GM08714 (cell line): ENCODE measurements around the gene NKX2-1.
"Not testable (repeated sequence)": the region's sequence is repeated elsewhere in the genome, so short reads cannot be mapped to it uniquely, and the experiment has no call there.

ENCODE experiments used
- H3K4me3 ChIP-seq: fragments of 200-500 bp; sonication (Bioruptor generic); 2 replicates; pipeline ENCODE4 v1.5.1; 2014; ENCODE audit warnings: mild to moderate bottlenecking, low read length, inconsistent platforms
- ZNF274 ChIP-seq: IDR thresholded peaks from 2 replicates; pipeline ENCODE4 v1.6.1; 2012; ENCODE audit warnings: mild to moderate bottlenecking, low read depth, low read length

Gene NKX2-1

DNA sequence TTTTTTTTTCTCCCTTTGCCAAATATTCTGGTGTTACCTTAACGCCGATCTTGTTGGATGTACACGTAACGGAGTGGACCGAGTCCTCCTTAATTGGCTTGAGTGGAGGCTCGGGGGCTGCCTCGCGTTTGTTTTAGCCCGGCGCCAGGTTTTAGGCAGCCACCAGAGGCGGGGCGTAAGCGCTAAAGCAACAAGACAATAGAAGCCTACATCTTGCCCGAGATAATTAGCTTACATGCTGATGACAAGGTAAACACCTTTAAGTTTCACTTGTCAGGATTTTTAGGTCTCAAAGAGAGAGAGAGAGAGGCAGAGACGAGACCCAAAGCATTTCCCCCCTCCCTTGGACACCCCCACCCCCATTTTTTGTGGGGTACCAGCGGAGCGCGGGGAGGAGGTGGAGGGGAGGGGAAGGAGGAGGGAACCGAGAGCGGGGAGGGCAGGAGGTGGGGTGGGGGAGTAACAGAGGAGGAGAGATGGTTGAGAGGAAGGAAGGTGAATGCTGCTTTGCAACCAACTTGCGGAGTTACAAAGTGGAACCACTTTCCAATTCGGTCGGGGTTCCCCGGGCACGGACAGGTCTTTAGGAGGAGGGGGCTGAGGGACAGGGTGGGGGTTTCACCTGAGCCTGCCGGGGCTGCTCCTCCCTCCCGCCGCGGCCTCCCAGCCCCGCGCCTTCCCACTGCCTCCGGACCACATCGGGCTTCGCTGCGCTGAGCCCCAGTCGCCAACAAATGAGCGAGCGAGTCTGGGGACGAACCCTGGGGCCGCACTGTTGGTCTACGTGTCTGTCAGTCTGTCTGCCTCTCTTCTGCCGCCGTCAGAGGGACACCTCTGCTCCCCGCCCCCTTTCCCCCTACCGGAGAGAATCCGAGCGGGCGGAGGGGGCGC is at the start of gene NKX2-1:
Gene NKX2-1, minus strand, starts transcription at position 802 of the 891 bp plus-strand sequence. Its CDS starts 103 bp downstream, at position 699.
- peak within 1 kb of the TSS; percentile 17 for H3K4me3 ChIP-seq
- no peak for TF ChIP-seq ZNF274

DNA sequence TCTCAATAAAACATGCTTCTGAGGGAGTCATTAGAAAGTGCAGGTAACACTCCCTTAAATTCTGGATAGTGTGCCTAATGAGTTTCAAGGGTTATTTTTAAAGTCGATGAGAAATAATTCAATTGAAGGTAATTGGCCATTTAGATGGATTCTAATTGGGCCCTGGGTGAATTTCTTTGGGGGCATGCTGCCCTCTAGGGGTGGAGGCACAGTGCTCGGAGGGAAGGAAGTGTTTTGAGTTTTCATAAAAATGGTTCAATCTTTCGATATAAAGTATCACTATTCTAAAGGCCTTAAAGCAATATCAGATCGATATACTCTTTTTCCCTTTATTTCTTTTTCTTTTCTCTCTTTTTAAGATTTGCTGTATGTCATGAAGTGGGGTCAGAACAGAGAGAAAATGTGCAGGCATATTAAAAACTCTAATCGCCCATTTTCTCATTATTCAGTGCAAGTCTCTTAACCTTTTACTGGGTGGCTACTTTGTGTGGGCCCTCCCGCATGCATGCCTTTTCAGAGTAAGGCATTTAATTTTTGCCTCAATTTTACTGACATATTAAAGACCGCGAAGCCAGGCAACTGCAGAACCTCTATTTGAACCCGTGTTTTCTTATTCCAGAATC is 36.9 kb upstream of the NKX2-1 start:
- no peak overlapping the region for H3K4me3 ChIP-seq
- no peak for TF ChIP-seq ZNF274

- H3K4me3 ChIP-seq: no peak overlapping the region
Observed at GRCh38 chr14:36555998-36556743, 36.1 kb upstream of the NKX2-1 start.

GRCh38 chr14:36553656-36554260 is 33.7 kb upstream of the NKX2-1 start:
- H3K4me3 ChIP-seq: no peak overlapping the region
- TF ChIP-seq ZNF274: no peak

More at GRCh38 chr14:36555998-36556743, 36.1 kb upstream of the NKX2-1 start:
- no peak for TF ChIP-seq ZNF274

- no peak overlapping the region for H3K4me3 ChIP-seq
- no peak for TF ChIP-seq ZNF274
Observed at GRCh38 chr14:36550899-36551298, 30.9 kb upstream of the NKX2-1 start.

DNA sequence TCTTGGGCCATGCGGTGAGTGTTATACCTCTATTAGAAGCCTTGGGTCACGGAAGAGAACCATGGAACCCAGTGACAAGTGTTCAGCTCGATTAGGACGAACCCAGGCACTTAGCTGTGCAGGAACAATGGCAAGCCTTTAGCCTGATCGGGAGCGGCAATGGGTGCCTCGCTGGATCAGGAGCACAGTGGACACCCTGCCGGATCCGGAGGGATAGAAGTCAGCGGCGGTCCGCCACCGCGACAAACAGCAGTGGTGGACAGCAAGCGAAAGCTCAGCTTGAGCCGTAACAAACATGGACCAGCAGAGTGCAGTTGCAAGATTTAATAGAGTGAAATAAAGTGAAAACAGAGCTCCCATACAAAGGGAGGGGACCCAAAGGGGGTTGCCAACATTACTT is 24.2 kb upstream of the NKX2-1 start:
- not testable (repeated sequence) for H3K4me3 ChIP-seq

- H3K4me3 ChIP-seq: no peak overlapping the region
- no peak for TF ChIP-seq ZNF274
Observed at GRCh38 chr14:36538051-36538450, 18.0 kb upstream of the NKX2-1 start.

DNA sequence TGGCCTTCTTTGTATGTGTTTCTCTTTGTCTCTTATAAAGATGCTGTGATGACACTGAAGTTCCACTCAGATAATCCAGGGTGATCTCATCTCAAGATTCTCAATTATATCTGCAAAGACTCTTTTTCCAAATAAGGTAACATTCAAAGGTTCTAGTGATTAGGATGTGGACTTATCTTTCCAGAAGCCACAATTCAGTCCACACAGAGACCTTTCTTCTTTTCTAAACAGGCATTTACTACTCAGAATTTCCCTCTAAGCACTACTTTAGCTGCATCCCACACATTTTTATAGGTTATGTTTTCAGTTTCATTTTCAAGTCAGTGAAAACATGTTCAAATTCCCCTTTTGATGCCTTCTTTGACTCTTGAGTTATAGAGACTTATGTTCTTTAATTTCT is 9.0 kb upstream of the NKX2-1 start:
- no peak overlapping the region for H3K4me3 ChIP-seq
- TF ChIP-seq ZNF274: no peak

GRCh38 chr14:36525746-36526099 is 5.7 kb upstream of the NKX2-1 start:
- no peak for TF ChIP-seq ZNF274
- no peak overlapping the region for H3K4me3 ChIP-seq

DNA sequence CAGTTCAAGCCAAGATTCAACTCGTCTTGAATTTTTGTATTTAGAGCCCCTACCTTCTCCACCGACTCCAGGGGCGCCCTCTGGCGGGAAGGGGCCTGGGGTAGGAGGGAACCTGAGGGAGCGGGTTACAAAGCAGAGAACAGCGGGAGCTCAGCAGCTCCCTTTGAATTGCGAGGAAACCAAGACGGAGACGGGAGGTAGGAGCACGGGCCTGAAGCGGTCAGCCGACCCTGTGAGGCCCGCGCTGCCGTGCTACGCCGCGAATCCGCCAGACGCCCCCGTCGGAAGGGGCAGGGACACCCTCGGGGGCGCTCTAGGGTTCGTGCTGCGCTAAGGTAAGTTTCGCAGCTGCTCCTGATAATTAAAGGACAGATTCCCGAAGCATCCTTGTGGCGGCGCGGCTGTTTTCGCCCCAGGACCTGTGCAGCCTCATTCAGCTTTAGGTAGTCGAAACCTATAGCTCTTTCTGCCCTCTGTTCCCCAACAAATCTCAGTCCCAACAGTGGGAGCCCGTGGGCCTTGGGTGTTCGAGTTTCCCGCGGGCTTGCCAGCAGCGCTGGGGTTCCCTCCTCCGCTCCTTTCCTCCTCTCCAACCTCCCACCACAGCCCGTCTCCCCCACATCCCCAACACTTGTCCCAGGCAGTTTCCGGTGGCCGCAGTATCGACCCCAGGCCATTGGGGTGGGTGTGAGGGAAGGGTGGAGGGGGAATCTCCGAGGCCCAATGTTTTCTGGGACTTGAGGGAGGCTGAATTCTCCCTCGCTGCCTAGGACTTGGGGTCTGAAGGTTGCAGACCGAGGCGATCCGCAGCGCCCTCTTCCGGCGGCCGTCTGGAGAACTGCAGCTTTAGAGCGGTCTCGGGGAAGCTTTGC is 5.1 kb upstream of the NKX2-1 start:
- no peak for TF ChIP-seq ZNF274
- H3K4me3 ChIP-seq: no peak overlapping the region

DNA sequence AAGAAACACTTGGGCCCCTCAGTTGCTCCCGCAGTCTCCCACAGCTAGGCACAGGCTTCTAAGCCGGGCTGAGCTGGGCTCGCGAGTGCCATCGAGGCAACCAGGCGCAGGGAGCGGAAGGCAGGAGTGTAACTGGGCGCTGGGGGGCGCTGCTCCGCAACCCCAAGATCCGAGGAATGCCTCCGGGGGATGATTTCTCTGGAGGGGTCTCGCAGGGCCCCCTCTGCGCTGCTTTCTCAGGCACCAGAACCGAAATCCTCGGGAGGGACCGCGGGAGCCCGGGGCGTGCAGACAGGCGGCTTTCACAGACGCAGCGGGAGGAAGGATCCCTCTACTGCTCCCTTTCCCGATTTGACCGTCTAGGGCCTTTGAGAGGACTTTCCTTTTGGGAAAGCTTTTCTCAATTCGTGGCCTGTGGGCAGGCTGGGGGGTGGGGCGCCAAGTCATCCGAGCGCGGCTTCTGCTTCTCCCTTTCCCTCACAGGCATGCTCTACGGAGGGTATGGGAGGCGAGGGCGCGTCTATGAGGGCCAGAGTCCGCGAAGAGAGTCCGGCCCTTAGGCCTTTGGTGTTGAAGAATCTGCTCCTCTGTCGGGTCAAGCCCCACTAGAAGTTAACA is 4.3 kb upstream of the NKX2-1 start:
- TF ChIP-seq ZNF274: no peak
- H3K4me3 ChIP-seq: no peak overlapping the region

DNA sequence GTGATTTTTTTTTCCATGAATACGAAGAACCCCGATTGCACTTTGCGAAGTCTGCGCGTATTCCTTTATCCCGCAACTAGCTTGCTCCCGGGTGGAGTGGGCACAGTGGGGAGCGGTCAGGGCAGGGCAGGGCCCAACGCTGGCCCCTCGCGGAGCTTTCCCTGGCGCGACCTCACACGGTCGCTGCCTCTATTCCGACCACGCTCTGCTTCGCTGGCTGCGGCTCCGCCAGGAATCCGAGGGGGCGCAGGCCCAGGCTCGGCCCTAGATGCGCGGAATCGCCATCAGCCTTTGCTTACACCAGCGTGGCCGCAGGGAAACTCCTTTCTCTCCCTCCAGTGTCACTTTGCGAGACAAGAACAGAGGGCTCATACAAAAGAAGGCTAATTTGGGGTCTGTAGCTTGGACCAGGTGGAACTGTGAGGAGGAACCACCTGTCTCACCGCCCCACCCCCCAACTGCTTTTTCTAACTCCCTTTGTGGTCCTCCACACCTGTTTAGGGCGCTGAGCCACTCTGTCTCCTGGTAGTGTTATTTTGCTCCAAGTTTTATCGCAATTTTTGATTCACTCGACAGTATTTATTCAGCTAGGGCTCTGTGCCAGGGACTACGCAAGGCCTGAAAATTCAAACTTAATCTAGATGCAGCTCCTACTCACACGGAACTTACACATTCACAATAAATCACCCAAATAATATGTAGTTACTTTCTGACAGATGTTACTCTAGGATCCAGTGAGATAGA is 3.1 kb upstream of the NKX2-1 start:
- no peak overlapping the region for H3K4me3 ChIP-seq

More for the DNA sequence above, 3.1 kb upstream of the NKX2-1 start:
- TF ChIP-seq ZNF274: no peak
